Lung (tissue), 12 donors: ENCODE data around the gene PLB1. TPM values are rescaled to one million over a fixed set of nuclear protein-coding genes. Genes with fewer than 3 reads are reported as not detected.
A peak's percentile ranks its signal among the peaks of the same experiment; 100 is the strongest.

Experiments
- ATAC-seq: fragments of 200-7000 bp; cut with Tn5 transposase; one replicate; pipeline ENCODE4 v1.9.1; 2020; ENCODE audit warnings: moderate number of reproducible peaks; ENCODE audit not compliant: insufficient read depth, low FRiP score
- DNase-seq, 3 donors: peaks; one replicate each; pipeline ENCODE4 v3.0.0-alpha.2; 2013 to 2017
- H3K27ac ChIP-seq, 2 donors: one replicate each; pipeline ENCODE4 v1.5.1; 2013; ENCODE audit warnings: mild to moderate bottlenecking in 2 of 2, moderate library complexity in 2 of 2, control low read depth in 1 of 2, inconsistent platforms in 1 of 2, low read depth in 1 of 2, low read length in 1 of 2
- H3K27me3 ChIP-seq, 3 donors: one replicate each; pipeline ENCODE4 v1.5.1; 2013; ENCODE audit warnings: low read length in 2 of 3; ENCODE audit not compliant: control insufficient read depth in 3 of 3, insufficient read depth in 3 of 3
- H3K36me3 ChIP-seq, 4 donors: one replicate each; pipeline ENCODE4 v1.5.1; 2013; ENCODE audit warnings: low read length in 4 of 4, mild to moderate bottlenecking in 1 of 4, moderate library complexity in 1 of 4; ENCODE audit not compliant: control insufficient read depth in 4 of 4, insufficient read depth in 4 of 4
- H3K4me1 ChIP-seq, 5 donors: one replicate each; pipeline ENCODE4 v1.5.1; 2013; ENCODE audit warnings: low read length in 5 of 5, mild to moderate bottlenecking in 2 of 5, moderate library complexity in 1 of 5; ENCODE audit not compliant: control insufficient read depth in 5 of 5, insufficient read depth in 5 of 5
- H3K4me3 ChIP-seq: one replicate; pipeline ENCODE4 v1.5.1; 2013; ENCODE audit warnings: mild to moderate bottlenecking, control low read depth, moderate library complexity
- H3K9ac ChIP-seq, 2 donors: one replicate each; pipeline ENCODE4 v1.5.1; 2013; ENCODE audit warnings: low read length in 2 of 2, control low read depth in 1 of 2; ENCODE audit not compliant: insufficient read depth in 1 of 2
- H3K9me3 ChIP-seq, 4 donors: one replicate each; pipeline ENCODE4 v1.5.1; 2013; ENCODE audit warnings: low read length in 3 of 4, mild to moderate bottlenecking in 1 of 4, moderate library complexity in 1 of 4; ENCODE audit not compliant: control insufficient read depth in 4 of 4, insufficient read depth in 3 of 4
- CTCF ChIP-seq: IDR thresholded peaks from 2 replicates; pipeline ENCODE4 v1.5.1; 2012; ENCODE audit warnings: mild to moderate bottlenecking; ENCODE audit errors: control extremely low read depth, extremely low read depth
- WGBS, 2 donors: extraction: QIAGEN DNeasy Blood & Tissue Kit; methylation state at CpG; one replicate each; pipeline ENCODE4 v1.1.7; 2013; 5-methylcytosine and 5-hydroxymethylcytosine counted together
- polyA plus RNA-seq, 2 donors: library from polyadenylated mRNA; stranded (reverse); fragments of 200-250 nt; gene quantifications; one replicate each; pipeline ENCODE4 v1.2.1, GENCODE V29; 2013
- total RNA-seq, 2 donors: library from RNA; depleted of rRNA in 1 of 2; stranded (reverse); fragments of >200 nt in 1 of 2; gene quantifications; one replicate each; pipeline ENCODE4 v1.2.1, GENCODE V29; 2014 to 2021
- donor health status: control.
- donor health status: control.
- donor health status: Bipolar disorder and iron deficiency.
- donor health status: healthy.
- donor health status: DM: yes; HTN: yes; CAD: no.

The PLB1 gene
- total and polyA plus RNA-seq, 4 donors: 1.0 to 10.3 (median 6.7) TPM

- WGBS, 2 donors: 71 to 92% methylated on average over 2 of the region's 2 CpGs
- H3K4me3 ChIP-seq: no peak overlapping the region
- peak in 1 of 3 donors; percentile 1 for DNase-seq
- ATAC-seq: no peak
- no peak overlapping the region for H3K27ac ChIP-seq
- no peak overlapping the region for H3K9ac ChIP-seq
- H3K9me3 ChIP-seq: peaks cover 0 to 2% (median 0%) of the 10 kb centered on the region in 4 donors
- H3K4me1 ChIP-seq: no peaks in the 10 kb centered on the region
- TF ChIP-seq CTCF: no peak
- no peaks in the 10 kb centered on the region for H3K36me3 ChIP-seq
- H3K27me3 ChIP-seq: peaks cover 0 to 3% (median 0%) of the 10 kb centered on the region in 3 donors
These were observed 14.3 kb downstream of the PLB1 start for GRCh38 chr2:28510184-28510583.

GRCh38 chr2:28511871-28512606, 16.2 kb downstream of the PLB1 start:
- TF ChIP-seq CTCF: no peak
- Histone ChIP-seq H3K9me3 (no peaks in the 10 kb centered on the region), H3K27ac (no peak overlapping the region), H3K4me3 (no peak overlapping the region), H3K4me1 (no peaks in the 10 kb centered on the region), H3K27me3 (peaks cover 0 to under 1% (median 0%) of the 10 kb centered on the region in 3 donors), H3K9ac (no peak overlapping the region), H3K36me3 (no peaks in the 10 kb centered on the region)
- ATAC-seq: no peak
- DNase-seq: no peak
- 87 to 94% methylated on average over 2 of the region's 2 CpGs for WGBS, 2 donors

- Histone ChIP-seq H3K4me1 (no peaks in the 10 kb centered on the region), H3K9ac (no peak overlapping the region), H3K27ac (no peak overlapping the region), H3K4me3 (no peak overlapping the region), H3K27me3 (no peaks in the 10 kb centered on the region), H3K9me3 (no peaks in the 10 kb centered on the region), H3K36me3 (no peaks in the 10 kb centered on the region)
- WGBS, 2 donors: 53 to 88% methylated on average over 1 of the region's 1 CpG
- DNase-seq (no peak), ATAC-seq (no peak)
- no peak for TF ChIP-seq CTCF
These were observed 16.7 kb downstream of the PLB1 start for GRCh38 chr2:28512607-28512965.

- no peaks in the 10 kb centered on the region for H3K4me1 ChIP-seq
- no peak overlapping the region for H3K27ac ChIP-seq
- DNase-seq (no peak), ATAC-seq (no peak)
- no peaks in the 10 kb centered on the region for H3K36me3 ChIP-seq
- WGBS, 2 donors: 80 to 93% methylated on average over 1 of the region's 1 CpG
- H3K27me3 ChIP-seq: no peaks in the 10 kb centered on the region
- no peak overlapping the region for H3K4me3 ChIP-seq
- no peak for TF ChIP-seq CTCF
- H3K9ac ChIP-seq: no peak overlapping the region
- no peaks in the 10 kb centered on the region for H3K9me3 ChIP-seq
These were observed 17.2 kb downstream of the PLB1 start for GRCh38 chr2:28513097-28513496.
